Naive thymus-derived CD4-positive, alpha-beta T cell (primary cell): ENCODE data around the gene PPP1R3G. TPM values are rescaled to one million over a fixed set of nuclear protein-coding genes. Genes with fewer than 3 reads are reported as not detected.

Experiments used
- ATAC-seq: fragments of 150-1000 bp; cut with Tn5 transposase; 2 replicates; pipeline ENCODE4 v1.10.0; 2021; ENCODE audit warnings: mild to moderate bottlenecking, moderate library complexity
- CTCF ChIA-PET: fragments of 350-600 bp; sonication (Branson Sonifier 250); formaldehyde crosslinking; loops from one replicate; lab custom pipeline; 2021; ENCODE audit warnings: antibody characterized with exemption; lab: Charles Lee
- POLR2A ChIA-PET: fragments of 350-600 bp; sonication (Branson Sonifier 250); formaldehyde crosslinking; loops from one replicate; lab custom pipeline; 2021; ENCODE audit warnings: antibody characterized with exemption, inconsistent platforms; lab: Charles Lee
- DNase-seq, 9 donors: peaks; one replicate each; pipeline versions ENCODE4 v3.0.0 to v3.0.0-alpha.2; 2020 to 2022; ENCODE audit warnings: mixed read lengths in 1 of 9
- H3K27ac ChIP-seq: one replicate; pipeline ENCODE4 v1.7.0; 2013; ENCODE audit warnings: mild to moderate bottlenecking, low read depth, low read length, moderate library complexity
- H3K27me3 ChIP-seq, 2 donors: one replicate each; pipeline ENCODE4 v1.7.0; 2013; ENCODE audit warnings: low read length in 2 of 2, mild to moderate bottlenecking in 2 of 2, moderate library complexity in 2 of 2; ENCODE audit not compliant: control insufficient read depth in 2 of 2, insufficient read depth in 2 of 2
- H3K36me3 ChIP-seq, 3 experiments: 1 replicate in 2 of 3; 2 replicates in 1 of 3; pipeline ENCODE4 v1.7.0; 2013; ENCODE audit warnings: low read length in 3 of 3, mild to moderate bottlenecking in 3 of 3, moderate library complexity in 1 of 3; ENCODE audit not compliant: insufficient read depth in 3 of 3, control insufficient read depth in 2 of 3
- H3K4me1 ChIP-seq, 2 donors: one replicate each; pipeline ENCODE4 v1.7.0; 2013; ENCODE audit warnings: low read length in 2 of 2, mild to moderate bottlenecking in 2 of 2, moderate library complexity in 1 of 2; ENCODE audit not compliant: control insufficient read depth in 2 of 2, insufficient read depth in 2 of 2
- H3K4me3 ChIP-seq: 2 replicates; pipeline ENCODE4 v1.7.0; 2013; ENCODE audit warnings: mild to moderate bottlenecking, low read length
- H3K9me3 ChIP-seq, 3 experiments: 1 replicate in 2 of 3; 2 replicates in 1 of 3; pipeline ENCODE4 v1.7.0; 2013; ENCODE audit warnings: low read length in 3 of 3; ENCODE audit not compliant: control insufficient read depth in 2 of 3
- H3K27ac Mint-ChIP-seq, 9 donors: one replicate each; pipeline ENCODE4 v1.8.0; 2020 to 2022; ENCODE audit warnings: mixed read lengths in 9 of 9, mild to moderate bottlenecking in 8 of 9, moderate library complexity in 5 of 9, inconsistent platforms in 2 of 9
- H3K27me3 Mint-ChIP-seq, 5 donors: one replicate each; pipeline ENCODE4 v1.8.0; 2021 to 2022; ENCODE audit warnings: mixed read lengths in 5 of 5, mild to moderate bottlenecking in 1 of 5
- H3K36me3 Mint-ChIP-seq, 5 donors: one replicate each; pipeline ENCODE4 v1.8.0; 2020 to 2022; ENCODE audit warnings: mixed read lengths in 5 of 5, mild to moderate bottlenecking in 3 of 5, inconsistent platforms in 1 of 5
- H3K4me1 Mint-ChIP-seq, 7 donors: one replicate each; pipeline ENCODE4 v1.8.0; 2020 to 2022; ENCODE audit warnings: mixed read lengths in 7 of 7, mild to moderate bottlenecking in 3 of 7, inconsistent platforms in 1 of 7
- H3K4me3 Mint-ChIP-seq, 10 donors: one replicate each; pipeline ENCODE4 v1.8.0; 2020 to 2022; ENCODE audit warnings: mild to moderate bottlenecking in 10 of 10, mixed read lengths in 10 of 10, moderate library complexity in 6 of 10, inconsistent platforms in 2 of 10
- H3K9me3 Mint-ChIP-seq, 11 donors: one replicate each; pipeline ENCODE4 v1.8.0; 2020 to 2022; ENCODE audit warnings: mixed read lengths in 11 of 11, mild to moderate bottlenecking in 4 of 11, inconsistent platforms in 1 of 11, moderate library complexity in 1 of 11
- intact Hi-C, 2 donors: fragments of 100-400 bp; cut with micrococcal nuclease; formaldehyde crosslinking; loops; one replicate each; pipeline ENCODE4 v1.15.1; 2023
- polyA plus RNA-seq, 2 donors: library from polyadenylated mRNA; unstranded; fragments of 300-500 nt; fragmentation: Illumina TruSeq; gene quantifications; one replicate each; pipeline ENCODE4 v1.2.3, GENCODE V29; 2021
- total RNA-seq, 6 experiments: library from RNA in 5 of 6; stranded (reverse) in 5 of 6; gene quantifications; 1 replicate in 5 of 6; 2 replicates in 1 of 6; pipeline ENCODE4 v1.2.3 and lab custom pipeline; 2021 to 2026

Gene PPP1R3G
- total and polyA plus RNA-seq, 7 experiments from 2014 or later = 0.07 to 0.24 (median 0.08) TPM; not detected in 4

- Mint-ChIP-seq H3K4me3 (no peak overlapping the region), H3K27ac (no peak overlapping the region), H3K9me3 (peaks cover 0 to 1% (median 0%) of the 10 kb centered on the region in 11 donors), H3K36me3 (peaks cover 0 to 19% (median 4%) of the 10 kb centered on the region in 5 donors), H3K4me1 (peaks cover 0 to 15% (median 6%) of the 10 kb centered on the region in 7 donors), H3K27me3 (no peaks in the 10 kb centered on the region)
- H3K27me3 ChIP-seq = no peaks in the 10 kb centered on the region
- H3K4me1 ChIP-seq = no peaks in the 10 kb centered on the region
- no peak for ATAC-seq
- no peaks in the 10 kb centered on the region for H3K9me3 ChIP-seq
- POLR2A ChIA-PET = no interaction called here
- intact Hi-C loops = no loop called here
- H3K4me3 ChIP-seq = no peak overlapping the region
- DNase-seq = no peak
- CTCF ChIA-PET = interaction anchor here (0.9 kb wide), 1 partner anchor 16 kb away, joined by 3 read pairs; no protein-coding TSS in a partner anchor
- H3K36me3 ChIP-seq = no peaks in the 10 kb centered on the region
- H3K27ac ChIP-seq = no peak overlapping the region
These were observed 42.1 kb downstream of the PPP1R3G start for GRCh38 chr6:5127106-5127687.

DNA sequence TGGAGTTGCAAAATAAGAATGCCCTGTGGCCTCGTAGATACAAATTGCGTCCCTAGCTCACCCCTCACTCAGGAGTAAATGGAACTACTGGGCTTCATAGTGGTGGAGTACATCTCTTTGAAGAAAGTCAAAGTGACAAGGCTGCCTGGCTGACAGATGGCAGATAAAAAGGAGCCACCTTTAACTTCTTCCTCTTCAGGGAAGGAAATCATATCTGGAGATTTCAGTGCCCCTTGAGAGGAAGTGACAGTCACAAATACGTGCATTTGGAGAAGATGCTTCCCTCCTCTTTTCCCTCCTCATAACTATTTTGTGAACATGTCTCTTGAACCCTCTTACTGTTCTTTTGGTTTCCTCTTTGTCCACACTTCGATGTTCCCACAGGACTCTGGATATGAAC, 43.2 kb downstream of the PPP1R3G start:
- Histone ChIP-seq H3K4me3 (no peak overlapping the region), H3K36me3 (no peaks in the 10 kb centered on the region), H3K9me3 (no peaks in the 10 kb centered on the region), H3K27ac (no peak overlapping the region), H3K4me1 (no peaks in the 10 kb centered on the region), H3K27me3 (no peaks in the 10 kb centered on the region)
- Mint-ChIP-seq H3K36me3 (peaks cover 0 to 20% (median 4%) of the 10 kb centered on the region in 5 donors), H3K9me3 (no peaks in the 10 kb centered on the region), H3K4me1 (peaks cover 0 to 15% (median 6%) of the 10 kb centered on the region in 7 donors), H3K27me3 (no peaks in the 10 kb centered on the region), H3K27ac (no peak overlapping the region), H3K4me3 (no peak overlapping the region)
- intact Hi-C loops = no loop called here
- ChIA-PET POLR2A (no interaction called here), CTCF (no interaction called here)
- DNase-seq = no peak
- ATAC-seq = no peak

- Mint-ChIP-seq H3K4me1 (peaks cover 0 to 15% (median 6%) of the 10 kb centered on the region in 7 donors), H3K36me3 (peaks cover 0 to 24% (median 4%) of the 10 kb centered on the region in 5 donors), H3K27me3 (no peaks in the 10 kb centered on the region), H3K27ac (no peak overlapping the region), H3K4me3 (no peak overlapping the region), H3K9me3 (no peaks in the 10 kb centered on the region)
- ATAC-seq (no peak), DNase-seq (no peak)
- no peaks in the 10 kb centered on the region for H3K36me3 ChIP-seq
- H3K27me3 ChIP-seq = no peaks in the 10 kb centered on the region
- H3K4me1 ChIP-seq = no peaks in the 10 kb centered on the region
- CTCF ChIA-PET = interaction anchor here (1.6 kb wide), 1 partner anchor 9 kb away, joined by 4 read pairs; no protein-coding TSS in a partner anchor
- H3K27ac ChIP-seq = no peak overlapping the region
- no peaks in the 10 kb centered on the region for H3K9me3 ChIP-seq
- intact Hi-C loops = no loop called here
- POLR2A ChIA-PET = no interaction called here
- H3K4me3 ChIP-seq = no peak overlapping the region
These were observed 45.2 kb downstream of the PPP1R3G start for GRCh38 chr6:5130135-5130866.

- DNase-seq (no peak), ATAC-seq (peak; percentile 71)
- Mint-ChIP-seq H3K4me3 (no peak overlapping the region), H3K9me3 (no peaks in the 10 kb centered on the region), H3K4me1 (peaks cover 0 to 15% (median 8%) of the 10 kb centered on the region in 7 donors), H3K27ac (no peak overlapping the region), H3K27me3 (no peaks in the 10 kb centered on the region), H3K36me3 (peaks cover 0 to 25% (median 8%) of the 10 kb centered on the region in 5 donors)
- ChIA-PET CTCF (no interaction called here), POLR2A (interaction anchor here (0.6 kb wide), 1 partner anchor 271 kb away, joined by 3 read pairs; no protein-coding TSS in a partner anchor)
- Histone ChIP-seq H3K4me3 (no peak overlapping the region), H3K9me3 (no peaks in the 10 kb centered on the region), H3K4me1 (no peaks in the 10 kb centered on the region), H3K36me3 (no peaks in the 10 kb centered on the region), H3K27ac (no peak overlapping the region), H3K27me3 (no peaks in the 10 kb centered on the region)
- intact Hi-C loops = no loop called here
These were observed 47.6 kb downstream of the PPP1R3G start for GRCh38 chr6:5132731-5133130.

GRCh38 chr6:5133943-5134342, 48.8 kb downstream of the PPP1R3G start:
- ChIA-PET POLR2A (interaction anchor here (0.6 kb wide), 1 partner anchor 218 kb away, joined by 4 read pairs; no protein-coding TSS in a partner anchor), CTCF (interaction anchor here (1.2 kb wide), 1 partner anchor 10 kb away, joined by 4 read pairs; no protein-coding TSS in a partner anchor)
- no peak for ATAC-seq
- no peaks in the 10 kb centered on the region for H3K9me3 Mint-ChIP-seq
- H3K36me3 Mint-ChIP-seq = peaks cover 0 to 20% (median 8%) of the 10 kb centered on the region in 5 donors
- no peak overlapping the region for H3K27ac Mint-ChIP-seq
- peaks cover 0 to 10% (median 2%) of the 10 kb centered on the region in 7 donors for H3K4me1 Mint-ChIP-seq
- DNase-seq = no peak
- Histone ChIP-seq H3K27ac (no peak overlapping the region), H3K36me3 (no peaks in the 10 kb centered on the region), H3K9me3 (no peaks in the 10 kb centered on the region), H3K4me3 (no peak overlapping the region), H3K27me3 (no peaks in the 10 kb centered on the region), H3K4me1 (no peaks in the 10 kb centered on the region)
- H3K27me3 Mint-ChIP-seq = no peaks in the 10 kb centered on the region
- intact Hi-C loops = no loop called here
- H3K4me3 Mint-ChIP-seq = no peak overlapping the region

DNA sequence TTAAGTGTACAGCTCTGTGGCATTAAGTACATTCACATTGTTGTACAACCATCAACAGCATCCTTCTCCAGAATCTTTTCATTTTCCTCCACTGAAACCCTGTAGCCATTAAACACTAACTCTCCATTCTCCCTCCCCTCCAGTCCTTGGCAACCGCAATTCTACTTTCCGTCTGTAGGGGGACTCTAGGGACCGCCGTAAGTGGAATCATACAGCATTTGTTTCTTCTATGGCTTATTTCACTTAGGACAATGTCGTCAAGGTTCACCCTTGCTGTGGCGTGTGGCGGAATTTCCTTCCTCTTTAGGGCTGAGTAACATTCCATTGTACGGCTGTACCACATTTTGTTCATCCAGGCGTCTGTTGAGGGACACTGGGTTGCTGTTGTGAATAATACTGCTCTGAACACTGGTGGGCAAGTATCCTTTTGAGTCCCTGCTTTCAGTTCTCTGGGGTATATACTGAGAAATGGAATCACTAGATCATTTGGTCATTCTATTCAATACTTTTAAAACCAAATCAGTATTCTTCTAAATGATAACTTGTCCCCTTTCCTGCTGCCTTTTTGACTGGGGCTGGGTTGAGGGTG, 50.7 kb downstream of the PPP1R3G start:
- ATAC-seq (peak; percentile 63), DNase-seq (peak in 5 of 9 donors; percentile 19 to 51 (median 36))
- H3K4me1 Mint-ChIP-seq = peaks cover 0 to 9% (median 0%) of the 10 kb centered on the region in 7 donors
- no peaks in the 10 kb centered on the region for H3K27me3 ChIP-seq
- H3K36me3 Mint-ChIP-seq = peaks cover 0 to 13% (median 5%) of the 10 kb centered on the region in 5 donors
- no peak overlapping the region for H3K4me3 ChIP-seq
- H3K9me3 ChIP-seq = no peaks in the 10 kb centered on the region
- no peak overlapping the region for H3K27ac ChIP-seq
- intact Hi-C loops = no loop called here
- H3K27ac Mint-ChIP-seq = no peak overlapping the region
- ChIA-PET CTCF (no interaction called here), POLR2A (no interaction called here)
- H3K9me3 Mint-ChIP-seq = no peaks in the 10 kb centered on the region
- no peak overlapping the region for H3K4me3 Mint-ChIP-seq
- no peaks in the 10 kb centered on the region for H3K36me3 ChIP-seq
- no peaks in the 10 kb centered on the region for H3K4me1 ChIP-seq
- H3K27me3 Mint-ChIP-seq = no peaks in the 10 kb centered on the region
